ENCODE results near the gene FOXA1.
A peak's percentile ranks its signal among the peaks of the same experiment; 100 is the strongest.
"Not testable (repeated sequence)": the region's sequence is repeated elsewhere in the genome, so short reads cannot be mapped to it uniquely, and the experiment has no call there.

Gene FOXA1

DNA sequence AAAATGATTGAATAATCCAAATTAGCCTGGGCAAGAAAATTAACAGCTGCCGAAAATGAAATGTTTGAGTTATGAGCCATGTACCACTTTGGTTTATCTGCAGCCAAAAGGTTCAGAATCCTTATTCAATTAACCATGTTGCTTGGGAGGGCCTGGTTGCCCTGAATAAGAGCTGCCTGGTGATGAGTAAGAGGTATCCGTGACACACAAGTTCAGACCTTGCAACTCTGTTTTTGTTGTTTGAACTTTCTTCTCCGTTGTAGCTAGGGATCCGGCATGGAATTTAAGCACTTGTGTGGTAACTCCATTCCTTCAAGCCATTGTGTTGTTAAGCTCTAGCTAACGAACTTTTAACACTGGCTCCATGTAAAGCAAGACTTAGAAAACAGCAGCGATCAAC, 35.7 kb downstream of the FOXA1 start:
- in situ Hi-C loops (cut with HindIII; ENCODE audit: low sequenced_read_pairs): no loop called here
- peak; percentile 57 for DNase-seq (ENCODE audit: low read depth, low spot score)

DNA sequence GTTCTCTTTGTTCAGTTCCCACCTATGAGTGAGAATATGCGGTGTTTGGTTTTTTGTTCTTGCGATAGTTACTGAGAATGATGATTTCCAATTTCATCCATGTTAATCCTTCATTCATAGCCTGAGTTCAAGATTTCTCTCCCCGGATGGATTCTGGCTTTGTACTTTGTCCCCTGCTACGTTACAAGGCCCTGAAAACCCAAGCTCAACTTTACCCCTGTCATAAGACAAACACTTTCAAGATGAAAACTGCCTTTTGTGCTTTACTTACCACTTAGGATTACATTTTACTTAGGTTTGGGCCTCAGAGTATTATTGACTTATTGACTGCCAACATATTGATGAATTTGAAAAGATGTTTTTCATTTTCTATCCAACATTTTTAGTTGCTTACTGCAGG, 36.3 kb downstream of the FOXA1 start:
- DNase-seq (ENCODE audit: low read depth, low spot score): no peak
- H3K4me3 ChIP-seq (ENCODE audit: low read depth, low read length): no peak overlapping the region
- in situ Hi-C loops (cut with HindIII; ENCODE audit: low sequenced_read_pairs): no loop called here
- no peak for TF ChIP-seq CTCF (IDR thresholded peaks at IDR 0.05; ENCODE audit: low read depth, low read length)

More for the DNA sequence above, 35.7 kb downstream of the FOXA1 start:
- H3K4me3 ChIP-seq (ENCODE audit: low read depth, low read length): no peak overlapping the region
- TF ChIP-seq CTCF (IDR thresholded peaks at IDR 0.05; ENCODE audit: low read depth, low read length): no peak

GRCh38 chr14:37555596-37555995, 39.5 kb downstream of the FOXA1 start:
- in situ Hi-C loops (cut with HindIII; ENCODE audit: low sequenced_read_pairs); H3K4me3 ChIP-seq (ENCODE audit: low read depth, low read length); DNase-seq (ENCODE audit: low read depth, low spot score): not testable (repeated sequence)

DNA sequence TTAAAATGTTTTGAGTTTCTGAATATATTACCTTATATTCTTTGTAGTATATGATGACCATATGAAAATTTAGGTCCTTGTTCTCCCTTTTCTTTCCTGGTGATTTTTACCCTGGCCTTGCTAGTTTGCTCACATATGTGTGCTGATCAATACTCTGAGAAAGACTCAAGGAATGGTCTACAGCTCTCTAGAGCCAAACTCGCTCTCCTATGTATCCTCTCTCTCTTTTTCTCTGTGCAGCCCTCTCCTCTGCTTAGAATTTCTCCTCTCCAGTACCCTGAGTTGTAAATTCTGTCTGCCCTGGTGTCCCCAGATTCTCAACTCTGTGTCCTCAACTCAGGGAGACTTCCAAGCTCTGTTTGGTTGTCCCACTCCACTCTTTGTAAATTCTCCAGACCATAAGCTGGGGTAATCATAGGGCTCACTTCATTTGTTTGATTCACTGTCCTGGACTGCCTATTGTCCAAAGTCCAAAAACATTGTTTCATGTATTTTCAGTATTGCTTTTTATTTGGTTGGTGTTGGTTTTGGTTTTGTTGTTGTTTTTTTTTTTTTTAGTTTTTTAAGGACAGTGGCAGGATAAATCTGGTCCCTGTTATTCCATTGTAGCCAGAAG, 41.0 kb downstream of the FOXA1 start:
- TF ChIP-seq CTCF (IDR thresholded peaks at IDR 0.05; ENCODE audit: low read depth, low read length): no peak
- H3K4me3 ChIP-seq (ENCODE audit: low read depth, low read length): no peak overlapping the region
- DNase-seq (ENCODE audit: low read depth, low spot score): no peak
- in situ Hi-C loops (cut with HindIII; ENCODE audit: low sequenced_read_pairs): no loop called here

GRCh38 chr14:37551119-37551518, 43.9 kb downstream of the FOXA1 start:
- in situ Hi-C loops (cut with HindIII; ENCODE audit: low sequenced_read_pairs): no loop called here
- no peak for TF ChIP-seq CTCF (IDR thresholded peaks at IDR 0.05; ENCODE audit: low read depth, low read length)
- no peak overlapping the region for H3K4me3 ChIP-seq (ENCODE audit: low read depth, low read length)
- no peak for DNase-seq (ENCODE audit: low read depth, low spot score)

- in situ Hi-C loops (cut with HindIII; ENCODE audit: low sequenced_read_pairs): no loop called here
- H3K4me3 ChIP-seq (ENCODE audit: low read depth, low read length): no peak overlapping the region
- peak; percentile 80 for DNase-seq (ENCODE audit: low read depth, low spot score)
- no peak for TF ChIP-seq CTCF (IDR thresholded peaks at IDR 0.05; ENCODE audit: low read depth, low read length)
Measured at GRCh38 chr14:37550511-37550910, 44.5 kb downstream of the FOXA1 start.

DNA sequence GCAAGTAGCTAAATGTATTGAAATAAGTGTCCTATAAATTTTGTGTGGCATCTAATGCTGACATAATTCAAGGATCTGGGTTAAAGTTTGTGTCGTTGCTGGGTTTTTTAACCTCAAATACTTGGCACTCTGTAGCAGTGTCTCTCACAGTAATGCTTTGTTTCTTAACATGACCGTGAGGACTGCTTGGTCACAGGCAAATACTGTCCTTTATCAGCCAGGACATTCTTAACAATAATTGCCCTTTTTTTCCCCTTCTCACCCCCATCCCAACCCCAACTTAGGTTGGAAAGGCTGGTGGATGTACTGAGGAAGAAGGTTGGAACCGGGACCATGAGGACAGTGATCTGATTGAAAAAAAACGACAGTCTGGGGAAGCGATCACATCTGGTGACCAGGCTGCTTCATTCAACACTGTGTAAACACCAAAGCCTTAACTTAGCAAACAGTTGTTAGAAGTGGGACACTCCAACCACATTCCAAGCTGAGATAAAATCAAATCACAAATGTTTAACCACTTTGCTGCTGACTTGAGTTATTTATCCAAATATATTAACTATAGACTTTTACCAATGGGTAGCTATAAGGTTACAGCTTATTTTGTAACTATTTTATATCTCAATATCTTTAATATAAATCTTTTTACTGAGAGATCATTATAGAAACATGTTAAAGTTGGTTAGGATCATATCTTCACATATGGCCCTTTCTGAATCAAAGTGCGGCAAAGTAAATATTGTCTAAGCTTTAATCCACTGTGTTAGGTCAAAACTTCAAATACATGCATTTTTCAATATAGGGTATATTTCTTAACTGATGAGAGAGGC, 48.2 kb downstream of the FOXA1 start:
- in situ Hi-C loops (cut with HindIII; ENCODE audit: low sequenced_read_pairs): no loop called here
- TF ChIP-seq CTCF (IDR thresholded peaks at IDR 0.05; ENCODE audit: low read depth, low read length): no peak
- peak; percentile 21 for DNase-seq (ENCODE audit: low read depth, low spot score)
- no peak overlapping the region for H3K4me3 ChIP-seq (ENCODE audit: low read depth, low read length)

Measured in astrocyte of the spinal cord (primary cell).